ENCODE results near the gene SLC2A13. TPM values are rescaled to one million over a fixed set of nuclear protein-coding genes. Genes with fewer than 3 reads are reported as not detected.

The SLC2A13 gene
- total RNA-seq, 1 experiment from 2014 or later: 12.1 TPM

DNA sequence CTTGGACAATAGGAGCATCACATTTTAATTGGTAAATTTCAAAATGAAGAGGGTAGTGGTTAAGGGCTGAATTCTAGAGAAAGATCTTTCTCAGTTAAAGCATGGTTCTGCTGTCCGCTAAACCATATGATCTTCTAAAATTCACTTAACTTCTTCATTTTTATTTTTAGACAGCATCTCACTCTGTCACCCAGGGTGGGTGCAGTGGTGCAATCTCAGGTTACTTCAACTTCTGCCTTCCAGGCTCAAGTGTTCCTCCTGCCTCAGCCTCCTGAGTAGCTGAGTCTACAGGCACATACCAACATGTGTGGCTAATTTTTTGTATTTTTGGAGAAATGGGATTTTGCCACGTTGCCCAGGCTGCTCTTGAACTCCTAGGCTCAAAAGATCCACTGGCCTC lies 259.6 kb downstream of the SLC2A13 start:
- ATAC-seq (no peak), DNase-seq (ENCODE audit: low read depth, low spot score) (no peak)
- Histone ChIP-seq H3K27ac (ENCODE audit: low read length) (no peak overlapping the region), H3K36me3 (ENCODE audit: control insufficient read depth, insufficient read depth, low read length) (no peaks in the 10 kb centered on the region), H3K4me1 (ENCODE audit: control insufficient read depth, insufficient read depth, low read length) (no peaks in the 10 kb centered on the region), H3K9me3 (ENCODE audit: control insufficient read depth, insufficient read depth, low read depth, low read length) (no peaks in the 10 kb centered on the region), H3K4me3 (ENCODE audit: low read depth in 2 of 2, low read length in 2 of 2) (no peak overlapping the region), H3K27me3 (ENCODE audit: control insufficient read depth, insufficient read depth, low read length) (no peaks in the 10 kb centered on the region)
- ChIA-PET CTCF (no interaction called here), POLR2A (no interaction called here)
- TF ChIP-seq, protein P1, sequence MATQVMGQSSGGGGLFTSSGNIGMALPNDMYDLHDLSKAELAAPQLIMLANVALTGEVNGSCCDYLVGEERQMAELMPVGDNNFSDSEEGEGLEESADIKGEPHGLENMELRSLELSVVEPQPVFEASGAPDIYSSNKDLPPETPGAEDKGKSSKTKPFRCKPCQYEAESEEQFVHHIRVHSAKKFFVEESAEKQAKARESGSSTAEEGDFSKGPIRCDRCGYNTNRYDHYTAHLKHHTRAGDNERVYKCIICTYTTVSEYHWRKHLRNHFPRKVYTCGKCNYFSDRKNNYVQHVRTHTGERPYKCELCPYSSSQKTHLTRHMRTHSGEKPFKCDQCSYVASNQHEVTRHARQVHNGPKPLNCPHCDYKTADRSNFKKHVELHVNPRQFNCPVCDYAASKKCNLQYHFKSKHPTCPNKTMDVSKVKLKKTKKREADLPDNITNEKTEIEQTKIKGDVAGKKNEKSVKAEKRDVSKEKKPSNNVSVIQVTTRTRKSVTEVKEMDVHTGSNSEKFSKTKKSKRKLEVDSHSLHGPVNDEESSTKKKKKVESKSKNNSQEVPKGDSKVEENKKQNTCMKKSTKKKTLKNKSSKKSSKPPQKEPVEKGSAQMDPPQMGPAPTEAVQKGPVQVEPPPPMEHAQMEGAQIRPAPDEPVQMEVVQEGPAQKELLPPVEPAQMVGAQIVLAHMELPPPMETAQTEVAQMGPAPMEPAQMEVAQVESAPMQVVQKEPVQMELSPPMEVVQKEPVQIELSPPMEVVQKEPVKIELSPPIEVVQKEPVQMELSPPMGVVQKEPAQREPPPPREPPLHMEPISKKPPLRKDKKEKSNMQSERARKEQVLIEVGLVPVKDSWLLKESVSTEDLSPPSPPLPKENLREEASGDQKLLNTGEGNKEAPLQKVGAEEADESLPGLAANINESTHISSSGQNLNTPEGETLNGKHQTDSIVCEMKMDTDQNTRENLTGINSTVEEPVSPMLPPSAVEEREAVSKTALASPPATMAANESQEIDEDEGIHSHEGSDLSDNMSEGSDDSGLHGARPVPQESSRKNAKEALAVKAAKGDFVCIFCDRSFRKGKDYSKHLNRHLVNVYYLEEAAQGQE (IDR thresholded peaks at IDR 0.05; ENCODE audit: insufficient read depth in 1 of 2, low read depth in 2 of 2, low read length in 1 of 2): no peak
- no peak for TF ChIP-seq TCF7L2 (IDR thresholded peaks at IDR 0.05; ENCODE audit: low read depth, low read length)
- TF ChIP-seq, protein P2, sequence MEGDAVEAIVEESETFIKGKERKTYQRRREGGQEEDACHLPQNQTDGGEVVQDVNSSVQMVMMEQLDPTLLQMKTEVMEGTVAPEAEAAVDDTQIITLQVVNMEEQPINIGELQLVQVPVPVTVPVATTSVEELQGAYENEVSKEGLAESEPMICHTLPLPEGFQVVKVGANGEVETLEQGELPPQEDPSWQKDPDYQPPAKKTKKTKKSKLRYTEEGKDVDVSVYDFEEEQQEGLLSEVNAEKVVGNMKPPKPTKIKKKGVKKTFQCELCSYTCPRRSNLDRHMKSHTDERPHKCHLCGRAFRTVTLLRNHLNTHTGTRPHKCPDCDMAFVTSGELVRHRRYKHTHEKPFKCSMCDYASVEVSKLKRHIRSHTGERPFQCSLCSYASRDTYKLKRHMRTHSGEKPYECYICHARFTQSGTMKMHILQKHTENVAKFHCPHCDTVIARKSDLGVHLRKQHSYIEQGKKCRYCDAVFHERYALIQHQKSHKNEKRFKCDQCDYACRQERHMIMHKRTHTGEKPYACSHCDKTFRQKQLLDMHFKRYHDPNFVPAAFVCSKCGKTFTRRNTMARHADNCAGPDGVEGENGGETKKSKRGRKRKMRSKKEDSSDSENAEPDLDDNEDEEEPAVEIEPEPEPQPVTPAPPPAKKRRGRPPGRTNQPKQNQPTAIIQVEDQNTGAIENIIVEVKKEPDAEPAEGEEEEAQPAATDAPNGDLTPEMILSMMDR (IDR thresholded peaks at IDR 0.05): no peak
- TF ChIP-seq POLR2AphosphoS5 (IDR thresholded peaks at IDR 0.05; ENCODE audit: low read depth, low read length): no peak
- no peak for TF ChIP-seq SIN3A (IDR thresholded peaks at IDR 0.05; ENCODE audit: borderline replicate concordance, insufficient read depth, low read depth, low read length)
- no TSS peak for BruUV-seq (replicated peaks)
- in situ Hi-C loops (cut with HindIII; ENCODE audit: low pct_unique_long_range_greater_than_20kb, low sequenced_read_pairs): no loop called here
- intact Hi-C loops (cut with micrococcal nuclease; ENCODE audit: unreplicated experiment): loop anchor here (10.0 kb wide), 1 partner anchor 68 kb away; no protein-coding TSS in a partner anchor

DNA sequence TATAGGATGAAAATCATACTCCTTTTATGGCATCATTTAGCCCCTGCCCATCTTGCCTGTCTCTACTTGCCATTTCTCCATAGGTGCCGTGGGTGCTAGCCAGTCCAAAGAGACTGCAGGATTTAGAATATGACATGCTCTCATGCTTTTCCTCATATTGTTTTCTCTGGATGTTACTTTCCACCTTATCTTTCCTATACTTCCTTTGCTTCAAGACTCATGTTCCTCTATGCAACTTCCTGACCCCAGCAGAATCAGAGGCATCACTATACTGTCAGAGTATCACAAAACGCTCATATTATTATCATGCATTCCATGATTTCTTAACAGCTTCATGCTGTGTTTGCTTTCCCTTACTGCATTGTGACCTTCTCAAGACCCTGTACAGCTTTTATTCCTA lies 265.5 kb downstream of the SLC2A13 start:
- ATAC-seq (no peak), DNase-seq (ENCODE audit: low read depth, low spot score) (no peak)
- Histone ChIP-seq H3K36me3 (ENCODE audit: control insufficient read depth, insufficient read depth, low read length) (no peaks in the 10 kb centered on the region), H3K9me3 (ENCODE audit: control insufficient read depth, insufficient read depth, low read depth, low read length) (no peaks in the 10 kb centered on the region), H3K27ac (ENCODE audit: low read length) (no peak overlapping the region), H3K4me3 (ENCODE audit: low read depth in 2 of 2, low read length in 2 of 2) (no peak overlapping the region), H3K4me1 (ENCODE audit: control insufficient read depth, insufficient read depth, low read length) (no peaks in the 10 kb centered on the region), H3K27me3 (ENCODE audit: control insufficient read depth, insufficient read depth, low read length) (no peaks in the 10 kb centered on the region)
- ChIA-PET CTCF (no interaction called here), POLR2A (no interaction called here)
- in situ Hi-C loops (cut with HindIII; ENCODE audit: low pct_unique_long_range_greater_than_20kb, low sequenced_read_pairs): no loop called here
- BruUV-seq (replicated peaks): no TSS peak
- intact Hi-C loops (cut with micrococcal nuclease; ENCODE audit: unreplicated experiment): loop anchor here (10.0 kb wide), 1 partner anchor 74 kb away; no protein-coding TSS in a partner anchor
- TF ChIP-seq TCF7L2 (IDR thresholded peaks at IDR 0.05; ENCODE audit: low read depth, low read length) (no peak), SIN3A (IDR thresholded peaks at IDR 0.05; ENCODE audit: borderline replicate concordance, insufficient read depth, low read depth, low read length) (no peak), POLR2AphosphoS5 (IDR thresholded peaks at IDR 0.05; ENCODE audit: low read depth, low read length) (no peak)
- TF ChIP-seq, protein P1 (IDR thresholded peaks at IDR 0.05; ENCODE audit: insufficient read depth in 1 of 2, low read depth in 2 of 2, low read length in 1 of 2): no peak
- TF ChIP-seq, protein P2 (IDR thresholded peaks at IDR 0.05): no peak
